ELR (cell line): ENCODE measurements around the gene CCDC97.
A peak's percentile ranks its signal among the peaks of the same experiment; 100 is the strongest.
"Not testable (repeated sequence)": the region's sequence is repeated elsewhere in the genome, so short reads cannot be mapped to it uniquely, and the experiment has no call there.

Experiments
- DNase-seq: peaks from one replicate; pipeline ENCODE4 v3.0.0-alpha.2; 2015; ENCODE audit warnings: low read depth

The CCDC97 gene

DNA sequence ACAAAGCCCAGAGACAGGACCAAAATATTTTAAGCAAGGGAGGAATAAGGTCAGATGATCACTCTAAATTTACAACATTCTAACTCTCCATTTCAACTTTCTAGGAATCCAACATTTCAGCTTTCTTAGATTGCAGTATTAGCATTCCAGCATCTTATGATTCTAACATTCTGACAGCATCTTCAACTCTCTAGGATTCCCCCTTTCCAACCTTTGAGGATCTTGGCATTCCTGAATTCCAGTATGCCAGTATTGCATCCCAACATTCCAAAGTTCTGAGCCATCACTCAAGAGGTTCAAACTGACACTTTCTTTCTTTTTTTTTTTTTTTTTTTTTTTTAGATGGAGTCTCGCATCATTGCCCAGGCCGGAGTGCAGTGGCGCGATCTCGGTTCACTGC, 30.0 kb downstream of the CCDC97 start:
- peak; percentile 65 for DNase-seq

DNA sequence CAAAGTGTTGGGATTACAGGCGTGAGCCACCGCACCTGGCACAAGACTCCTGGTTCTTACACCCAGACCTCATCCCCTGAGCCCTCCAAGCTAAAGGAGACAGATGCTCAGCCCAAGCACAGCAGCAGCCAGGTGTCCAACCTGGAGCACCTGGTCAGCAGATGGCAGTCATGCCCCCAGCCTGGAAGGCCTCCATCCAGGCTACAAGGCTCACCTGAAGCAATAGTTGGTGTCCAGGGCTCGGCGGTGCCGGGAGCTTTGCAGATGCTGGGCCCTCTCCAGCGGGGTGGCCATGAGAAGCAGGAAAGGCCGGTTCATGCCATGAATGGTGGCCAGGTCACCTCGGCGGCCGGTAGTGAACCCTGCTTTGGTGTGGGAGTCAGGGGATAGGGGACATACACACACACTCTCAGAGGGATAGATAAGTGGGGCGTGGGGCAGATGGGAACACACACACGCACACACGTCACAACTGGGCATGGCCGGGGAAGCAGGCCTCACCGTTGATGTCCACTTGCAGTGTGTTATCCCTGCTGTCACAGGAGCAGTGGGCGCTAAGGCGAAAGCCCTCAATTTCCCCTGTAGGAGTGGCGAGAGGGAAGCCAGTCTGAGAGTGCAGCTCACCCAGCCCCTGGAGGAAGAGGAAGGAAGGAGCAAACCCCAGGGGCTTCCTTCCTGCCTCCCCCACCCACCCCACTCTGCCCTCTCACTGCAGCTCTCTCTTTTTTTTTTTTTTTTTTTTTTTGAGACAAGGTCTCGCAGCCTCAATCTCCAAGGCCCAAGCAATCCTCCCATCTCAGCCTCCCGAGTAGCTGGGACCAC, 31.9 kb downstream of the CCDC97 start:
- no peak for DNase-seq

DNA sequence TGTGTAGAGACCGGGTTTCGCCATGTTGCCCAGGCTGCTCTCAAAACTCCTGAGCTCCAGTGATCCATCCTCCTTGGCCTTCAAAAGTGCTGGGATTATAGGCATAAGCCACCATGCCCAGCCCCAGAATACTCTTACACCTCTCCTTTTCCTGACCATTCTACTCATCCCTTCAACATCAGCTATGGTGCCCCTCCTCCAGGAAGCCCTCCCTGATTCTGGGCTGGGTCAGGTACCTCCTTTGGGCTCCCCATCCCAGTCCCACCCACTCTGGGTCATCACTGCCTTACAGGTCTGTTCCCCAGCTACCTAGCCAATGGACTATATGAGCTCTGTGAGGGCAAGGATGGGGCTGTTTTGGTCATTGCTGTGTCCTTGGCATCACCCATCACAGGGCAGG, 34.2 kb downstream of the CCDC97 start:
- DNase-seq: no peak

DNA sequence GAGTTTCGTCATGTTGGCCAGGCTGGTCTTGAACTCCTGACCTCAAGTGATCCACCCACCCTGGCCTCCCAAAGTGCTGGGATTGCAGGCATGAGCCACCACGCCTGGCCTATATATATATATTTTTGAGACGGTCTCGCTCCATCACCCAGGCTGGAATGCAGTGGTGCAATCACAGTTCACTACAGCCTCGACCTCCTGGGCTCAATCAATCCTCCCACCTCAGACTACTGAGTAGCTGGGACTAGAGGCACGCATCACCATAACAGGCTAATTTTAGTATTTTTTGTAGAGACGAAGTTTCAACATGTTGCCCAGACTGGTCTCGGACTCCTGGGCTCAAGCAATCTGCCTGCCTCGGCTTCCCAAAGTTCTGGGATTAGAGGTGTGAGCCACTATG, 36.9 kb downstream of the CCDC97 start:
- not testable (repeated sequence) for DNase-seq

DNA sequence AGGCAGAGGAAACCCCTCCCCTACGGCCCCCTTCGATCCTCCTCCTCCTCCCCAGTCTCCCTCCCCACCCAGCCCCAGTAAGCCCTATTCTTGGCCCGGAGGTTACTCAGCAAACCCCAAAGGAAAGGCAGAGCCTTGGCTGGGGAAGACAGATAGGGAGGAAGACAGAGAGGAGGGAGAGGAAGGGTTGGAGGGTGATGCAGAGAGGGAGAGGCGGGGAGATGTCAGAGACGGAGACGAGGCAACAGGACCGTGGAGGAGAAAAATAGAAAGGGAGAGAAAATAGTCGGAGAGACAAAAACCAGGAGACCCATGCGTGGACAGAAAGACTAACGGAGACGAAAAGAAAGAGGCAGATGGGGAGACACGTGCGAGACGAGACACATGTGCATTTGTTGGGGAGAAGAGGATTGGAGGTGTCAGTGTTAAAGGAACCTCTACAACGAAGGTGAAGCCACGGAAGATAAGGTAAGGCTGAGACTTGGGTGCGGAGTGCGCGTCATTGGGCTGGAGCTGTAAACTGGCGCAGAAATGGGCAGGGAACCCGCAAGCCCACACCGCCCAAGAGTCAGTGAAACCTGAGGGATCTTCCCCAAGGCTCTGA, 40.9 kb downstream of the CCDC97 start:
- peak; percentile 31 for DNase-seq

DNA sequence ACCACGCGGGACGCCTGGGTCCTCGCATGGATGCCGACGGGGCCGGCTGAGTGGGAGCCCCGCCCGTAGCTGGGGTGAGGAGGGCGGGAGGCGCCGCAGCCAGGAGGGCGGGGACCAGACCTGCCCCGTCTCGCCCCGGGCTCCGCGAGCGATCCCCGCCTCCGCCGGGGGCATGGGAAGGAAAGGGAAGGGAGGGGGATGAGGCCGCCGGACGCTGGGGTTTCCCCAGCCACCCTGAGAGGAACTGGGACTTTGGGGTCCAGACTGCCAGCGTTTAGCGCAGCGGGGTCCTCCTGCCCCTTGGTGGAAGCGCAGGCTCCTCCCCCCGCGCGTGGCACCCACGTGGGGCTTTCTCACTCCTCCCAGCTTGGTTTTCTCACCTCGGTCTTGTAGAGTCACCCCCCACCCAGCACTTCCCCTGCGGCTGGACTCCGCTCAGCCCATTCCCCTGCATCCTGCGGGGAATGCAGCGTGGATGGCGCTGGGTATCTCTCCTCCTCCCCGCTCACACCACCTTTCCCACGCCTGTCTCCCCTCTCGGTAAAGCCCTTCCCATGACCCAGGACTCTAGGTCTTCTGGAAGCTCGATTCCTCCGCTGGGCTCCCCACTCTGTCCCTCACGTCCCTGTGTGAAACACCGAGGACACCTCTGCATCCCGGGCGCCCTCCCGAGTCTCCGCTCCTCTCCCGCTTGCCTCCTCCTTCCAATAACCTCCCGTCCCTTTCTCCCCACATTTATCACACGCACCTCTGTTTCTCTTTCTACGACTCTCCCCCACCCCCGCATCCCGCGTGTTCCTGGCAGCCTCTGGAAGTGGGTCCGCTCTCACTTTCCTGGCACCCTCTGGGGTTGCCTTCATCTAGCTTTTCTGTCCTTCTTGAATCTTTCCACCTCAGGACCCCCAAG, 41.6 kb downstream of the CCDC97 start:
- peak; percentile 67 for DNase-seq

DNA sequence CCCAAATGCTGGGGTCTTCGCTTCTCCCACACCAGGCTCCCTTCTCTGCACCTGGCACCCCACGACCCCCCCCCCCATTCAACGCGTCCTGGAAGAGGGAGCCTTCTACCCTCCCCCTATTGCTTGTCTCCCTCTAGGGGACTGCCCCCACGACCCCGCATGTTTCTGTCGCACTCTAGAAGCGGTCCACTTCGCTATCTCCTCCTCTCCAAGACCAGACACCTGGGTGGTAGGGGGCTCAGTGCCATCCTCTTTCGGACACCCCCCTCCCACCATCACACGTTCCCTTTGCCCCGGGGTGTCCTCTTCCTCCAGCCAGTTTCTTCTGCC, 42.3 kb downstream of the CCDC97 start:
- no peak for DNase-seq

DNA sequence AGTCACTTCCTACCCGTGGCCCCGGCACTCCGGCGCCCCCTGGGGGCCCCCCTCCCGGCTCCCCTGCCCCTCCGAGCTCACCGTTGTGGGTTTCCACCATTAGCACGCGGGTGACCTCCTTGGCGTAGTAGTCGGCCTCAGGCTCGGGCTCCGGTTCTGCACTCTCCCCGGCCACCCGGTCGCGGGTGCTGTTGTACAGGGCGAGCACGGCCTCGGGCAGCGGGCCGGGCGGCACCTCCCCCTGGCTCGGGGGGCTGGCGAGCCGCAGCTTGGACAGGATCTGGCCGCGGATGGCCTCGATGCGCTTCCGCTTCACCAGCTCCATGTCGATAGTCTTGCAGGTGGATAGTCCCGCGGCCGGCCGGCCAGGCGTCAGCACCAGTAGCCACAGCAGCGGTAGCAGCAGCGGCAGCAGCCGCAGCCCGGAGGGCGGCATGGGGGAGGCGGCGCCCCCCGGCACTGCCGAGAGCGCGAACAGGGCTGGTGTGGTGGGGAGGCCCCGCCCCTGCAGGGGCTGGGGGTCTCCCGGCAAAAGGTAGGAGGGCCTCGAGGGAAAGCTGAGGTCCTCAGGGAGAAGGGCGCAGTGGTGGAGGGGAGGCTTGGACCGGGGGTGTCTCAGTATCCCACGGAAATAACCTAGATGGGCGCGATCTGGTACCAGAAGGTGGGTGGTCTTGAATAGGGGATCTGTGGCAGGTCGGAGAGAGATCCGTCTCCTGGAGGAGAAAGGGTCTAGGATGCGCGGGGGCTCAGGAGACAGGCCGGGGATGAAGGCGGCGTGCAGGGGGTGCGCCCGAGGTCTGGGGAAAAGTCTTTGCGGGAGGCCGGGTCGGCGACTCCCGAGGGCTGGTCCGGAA, 42.9 kb downstream of the CCDC97 start:
- peak; percentile 71 for DNase-seq

DNA sequence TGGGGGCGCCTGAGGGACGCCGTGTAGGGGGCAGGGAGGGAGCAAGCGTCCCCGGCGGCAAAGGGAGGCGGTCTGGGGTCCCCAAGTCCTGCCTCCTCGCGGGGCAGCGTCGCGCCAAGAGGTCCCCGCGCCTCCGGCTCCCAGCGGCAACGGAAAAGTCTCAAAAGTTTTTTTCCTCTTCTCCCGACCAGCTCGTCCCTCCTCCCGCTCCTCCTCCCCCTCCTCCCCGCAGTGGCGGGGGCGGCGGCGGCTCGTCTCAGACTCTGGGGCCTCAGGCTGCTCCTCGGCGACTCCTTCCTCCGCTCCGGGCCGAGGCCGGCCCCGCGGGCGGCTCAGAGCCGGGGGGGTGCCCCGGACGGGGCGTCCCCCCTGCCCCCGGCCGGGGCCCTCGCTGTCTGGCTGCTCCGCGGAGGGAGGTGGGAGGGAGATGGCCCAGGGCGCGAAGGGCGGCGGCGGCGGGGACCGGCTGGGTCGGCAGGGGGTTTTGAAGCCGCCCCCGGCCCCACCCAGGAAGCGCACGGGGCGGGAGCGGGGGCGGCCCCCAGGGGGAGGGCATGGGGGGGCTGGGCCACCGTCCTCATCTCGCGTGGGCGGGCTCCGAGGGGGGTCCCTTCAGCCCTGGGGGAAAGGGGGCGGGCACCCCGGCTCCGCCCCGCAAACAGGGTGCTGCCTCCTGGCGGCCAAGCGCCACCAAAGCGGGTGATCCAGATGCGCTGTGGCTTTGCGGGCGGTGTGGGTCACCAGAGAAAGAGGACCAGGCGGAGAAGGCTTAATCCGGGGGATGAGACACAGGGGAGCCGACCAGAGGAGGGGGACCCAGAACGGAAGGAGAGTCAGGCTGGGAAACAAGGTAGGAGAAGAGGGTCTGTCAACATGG, 43.7 kb downstream of the CCDC97 start, which contains the start of gene TGFB1:
TSS of gene TGFB1 (minus strand) at position 457 of the 877 bp plus-strand sequence. CDS start 878 bp downstream, outside the sequence.
- DNase-seq: peak; percentile 87

DNA sequence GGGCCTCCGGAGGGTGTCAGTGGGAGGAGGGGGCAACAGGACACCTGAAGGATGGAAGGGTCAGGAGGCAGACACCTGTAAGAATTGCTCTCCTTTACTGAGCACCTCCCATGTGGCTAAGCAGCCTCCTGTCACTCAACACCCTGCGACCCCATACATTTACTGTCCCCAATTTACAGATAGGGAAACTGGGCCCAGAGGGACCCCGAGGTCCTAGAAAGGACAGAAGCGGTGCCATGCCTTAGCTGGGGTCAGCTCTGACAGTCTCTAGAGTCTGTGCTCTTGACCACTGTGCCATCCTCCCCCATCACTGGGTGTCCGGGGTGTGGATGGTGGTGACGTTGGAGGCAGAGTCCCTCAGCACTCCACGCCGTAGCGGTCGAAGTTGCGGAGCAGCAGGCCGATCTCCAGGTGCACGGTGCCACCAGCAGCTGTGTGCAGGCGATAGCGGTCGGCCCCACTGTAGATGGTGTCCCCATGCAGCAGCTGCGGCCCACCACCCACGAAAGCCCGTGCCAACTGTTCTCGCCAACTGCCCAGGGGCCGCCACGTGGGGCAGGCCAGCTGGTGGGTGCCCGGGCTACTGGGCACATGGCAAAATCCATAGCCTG, 44.5 kb downstream of the CCDC97 start:
- no peak for DNase-seq

DNA sequence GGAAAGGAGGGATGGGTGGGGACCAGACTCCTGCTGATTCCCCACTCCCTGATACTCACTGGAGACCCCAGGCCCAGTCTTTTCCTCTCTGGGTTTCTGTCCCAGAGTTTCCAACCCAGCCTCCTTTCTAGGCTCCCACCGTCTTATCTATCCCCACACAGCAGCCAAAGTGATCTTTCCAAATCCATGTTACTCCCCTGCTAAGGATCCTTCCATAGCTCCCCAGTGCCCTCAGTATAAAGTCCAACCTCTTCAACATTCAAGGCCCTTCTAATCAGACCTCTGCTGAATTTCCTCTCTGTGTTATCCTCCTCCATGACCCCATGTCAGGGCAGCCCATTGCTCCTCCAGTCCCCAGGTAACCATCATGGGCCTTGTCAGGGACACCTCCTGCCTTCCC, 45.1 kb downstream of the CCDC97 start:
- no peak for DNase-seq

DNA sequence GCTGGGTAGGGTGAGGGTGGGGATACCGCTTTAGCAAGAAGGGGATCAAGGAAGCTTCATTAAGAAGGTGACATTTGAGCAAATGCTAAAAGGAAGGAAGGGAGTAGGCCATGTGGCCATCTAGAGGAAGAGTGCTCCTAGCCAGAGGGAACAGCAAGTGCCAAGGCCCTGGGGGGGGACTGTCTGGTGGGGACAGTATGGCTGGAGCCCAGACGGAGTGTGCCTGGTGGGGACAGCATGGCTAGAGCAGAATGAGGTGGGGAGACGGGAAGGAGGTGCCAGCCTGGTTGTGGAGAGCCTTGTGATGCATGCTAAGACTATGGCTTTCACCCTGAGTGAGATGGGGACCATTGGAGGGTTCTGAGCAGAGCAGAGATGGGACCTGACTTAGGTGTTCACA, 45.8 kb downstream of the CCDC97 start:
- no peak for DNase-seq

DNA sequence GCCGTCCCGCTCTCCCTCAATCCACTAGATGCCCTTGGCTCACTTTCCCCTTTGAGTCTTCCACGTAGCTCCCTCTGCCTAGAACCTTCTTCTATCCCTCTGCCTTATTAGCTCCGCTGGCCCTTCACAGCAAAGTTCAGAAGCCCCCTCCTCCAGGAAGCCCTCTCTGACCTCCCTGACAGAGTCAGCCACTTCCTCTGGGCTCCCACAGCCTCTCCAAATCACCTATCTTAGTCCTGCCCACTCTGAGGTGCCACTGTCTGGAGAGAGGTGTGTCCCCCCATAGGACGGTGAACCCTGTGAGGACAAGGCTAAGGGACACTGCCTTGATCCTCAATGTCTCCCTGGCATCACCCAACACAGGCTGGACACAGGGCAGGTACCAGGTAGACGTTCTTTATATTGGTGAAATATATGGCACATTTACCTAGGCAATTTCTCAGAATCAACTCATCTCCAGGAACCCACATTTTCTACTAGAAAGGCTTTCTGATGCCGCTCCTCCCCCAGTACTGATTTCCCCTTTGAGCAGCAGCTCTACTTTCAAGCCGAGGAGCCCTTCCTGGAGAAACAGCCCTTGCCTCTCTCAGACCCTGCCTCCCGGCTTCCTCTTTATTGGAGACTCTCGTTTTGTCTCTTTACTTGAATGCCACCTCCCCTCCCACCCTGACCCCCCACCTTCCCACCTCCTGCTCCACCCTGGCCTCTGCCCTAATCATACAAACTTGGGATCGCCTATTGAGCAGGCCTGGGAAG, 47.2 kb downstream of the CCDC97 start:
- no peak for DNase-seq

DNA sequence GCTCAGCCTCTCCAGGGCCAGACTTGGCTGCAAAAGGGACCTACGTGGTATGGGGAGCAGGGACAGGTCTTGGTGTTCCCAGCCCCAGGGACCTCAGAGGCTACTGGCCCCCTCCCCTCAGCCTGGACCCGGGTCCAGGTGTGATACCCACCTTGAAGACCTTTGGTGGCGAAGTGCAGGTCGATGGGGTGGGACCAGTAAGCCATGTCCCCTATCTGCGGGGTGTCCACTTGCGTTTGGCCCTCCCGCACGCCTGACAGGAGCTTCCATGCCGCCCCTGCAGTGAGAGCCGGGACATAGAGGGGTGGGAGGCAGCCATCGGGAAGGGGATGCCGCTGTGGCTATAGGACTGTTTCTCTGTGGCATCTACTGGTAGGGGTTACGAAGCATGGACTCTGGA, 47.8 kb downstream of the CCDC97 start:
- no peak for DNase-seq

DNA sequence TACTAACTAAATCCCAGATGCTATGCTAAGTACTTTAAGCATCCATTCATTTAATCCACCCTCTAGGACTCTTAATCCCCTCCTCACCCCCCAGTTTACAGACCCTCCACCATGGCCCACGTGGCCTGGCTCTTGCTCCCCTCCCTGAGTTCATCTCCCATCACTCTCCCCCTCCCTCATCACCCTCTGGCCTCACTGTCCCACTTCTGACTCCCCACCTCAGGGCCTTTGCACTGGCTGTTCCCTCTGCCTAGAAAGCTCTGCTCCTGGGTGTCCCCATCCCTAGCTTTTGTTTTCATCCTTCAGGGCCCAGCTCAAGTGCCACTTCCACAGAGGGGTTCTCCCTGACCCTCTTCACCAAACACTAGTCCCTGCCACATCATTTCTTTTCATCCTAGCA, 49.8 kb downstream of the CCDC97 start:
- no peak for DNase-seq

DNA sequence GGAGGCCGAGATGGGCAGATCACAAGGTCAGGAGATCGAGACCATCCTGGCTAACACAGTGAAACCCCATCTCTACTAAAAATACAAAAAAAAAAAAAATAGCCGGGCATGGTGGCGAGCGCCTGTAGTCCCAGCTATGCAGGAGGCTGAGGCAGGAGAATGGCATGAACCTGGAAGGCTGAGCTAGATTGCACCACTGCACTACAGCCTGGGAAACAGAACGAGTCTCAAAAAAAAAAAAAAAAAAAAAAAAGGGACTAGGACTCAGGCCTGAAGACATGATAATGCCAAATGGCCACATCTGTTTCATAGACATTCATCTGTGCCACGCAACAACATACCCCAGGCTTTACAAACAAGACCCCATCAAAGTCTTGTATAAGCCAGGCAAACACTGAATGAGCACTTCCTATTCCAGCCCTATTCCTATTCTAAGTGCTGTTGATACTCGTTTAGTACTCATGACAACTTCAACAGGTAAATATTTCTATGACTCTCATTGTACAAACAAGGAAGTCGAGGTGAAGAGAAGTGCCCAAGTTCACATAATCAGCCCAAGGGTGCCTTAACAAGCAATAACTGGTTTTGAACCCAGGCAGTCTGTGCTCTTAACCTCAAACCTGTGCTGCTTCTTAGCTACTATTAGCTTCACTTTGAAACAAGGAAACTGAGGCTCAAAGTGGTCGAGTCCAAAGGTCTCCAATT, 52.3 kb downstream of the CCDC97 start:
- DNase-seq: no peak

DNA sequence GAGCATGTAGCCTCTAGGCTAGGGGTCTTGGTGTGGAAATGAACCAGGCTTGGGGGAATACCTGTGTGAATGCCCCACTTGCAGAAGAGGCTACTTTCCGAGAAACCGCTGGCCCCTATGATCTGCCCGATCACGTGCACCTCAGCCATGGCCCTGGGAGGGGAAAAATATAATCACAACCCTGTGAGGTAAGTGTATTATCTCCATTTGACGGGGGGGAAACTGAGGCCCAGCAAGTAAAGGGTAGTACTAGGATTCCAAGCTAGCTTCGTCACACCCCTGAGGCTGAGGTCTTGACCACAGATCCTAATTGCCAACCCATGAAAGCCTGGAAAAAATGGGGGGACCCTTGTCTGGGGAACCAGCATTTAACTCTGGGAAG, 53.4 kb downstream of the CCDC97 start:
- no peak for DNase-seq

DNA sequence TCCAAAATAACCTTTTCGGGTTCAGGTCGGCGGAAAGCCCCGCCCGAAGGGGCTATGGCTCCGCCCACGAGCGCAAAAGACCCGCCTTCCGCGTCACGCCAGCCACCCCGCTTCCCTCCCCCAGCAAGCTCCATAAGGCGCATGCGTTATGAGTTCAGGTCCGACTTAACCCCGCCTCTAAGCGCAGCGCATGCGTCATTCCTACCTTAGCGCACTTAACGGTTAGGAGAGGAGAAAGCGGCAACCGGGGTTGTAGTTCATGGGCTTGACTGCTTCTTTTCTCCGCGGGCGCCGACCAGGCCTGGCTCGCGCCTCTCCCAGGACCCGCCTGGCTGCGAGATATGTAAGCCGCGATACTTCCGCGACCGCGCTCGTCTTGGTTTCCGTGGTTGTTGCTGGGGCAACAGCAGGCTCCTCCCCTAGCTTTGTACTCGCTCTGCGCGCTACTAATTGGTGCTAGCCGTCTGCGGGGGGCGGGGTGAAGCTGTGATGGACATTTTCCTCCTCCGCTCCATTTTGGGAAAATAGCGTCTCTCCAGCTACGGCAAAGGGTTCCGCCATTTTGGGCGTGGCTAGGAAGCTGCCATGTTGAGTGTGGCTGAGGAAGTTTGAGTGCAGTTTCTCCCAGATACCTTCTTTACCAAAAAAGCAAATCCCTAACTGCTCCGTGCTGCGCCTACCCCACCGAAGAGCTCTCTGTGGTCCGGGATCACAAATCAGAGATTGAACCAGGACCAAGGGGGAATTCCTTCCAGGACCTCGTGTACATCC, 54.0 kb downstream of the CCDC97 start, which contains the start of gene B9D2:
TSS of gene B9D2 (minus strand) at position 397 of the 771 bp plus-strand sequence. CDS start 630 bp downstream, outside the sequence.
- peak; percentile 98 for DNase-seq
